ENCODE results near the gene MT4.
A peak's percentile ranks its signal among the peaks of the same experiment; 100 is the strongest.

Gene MT4

DNA sequence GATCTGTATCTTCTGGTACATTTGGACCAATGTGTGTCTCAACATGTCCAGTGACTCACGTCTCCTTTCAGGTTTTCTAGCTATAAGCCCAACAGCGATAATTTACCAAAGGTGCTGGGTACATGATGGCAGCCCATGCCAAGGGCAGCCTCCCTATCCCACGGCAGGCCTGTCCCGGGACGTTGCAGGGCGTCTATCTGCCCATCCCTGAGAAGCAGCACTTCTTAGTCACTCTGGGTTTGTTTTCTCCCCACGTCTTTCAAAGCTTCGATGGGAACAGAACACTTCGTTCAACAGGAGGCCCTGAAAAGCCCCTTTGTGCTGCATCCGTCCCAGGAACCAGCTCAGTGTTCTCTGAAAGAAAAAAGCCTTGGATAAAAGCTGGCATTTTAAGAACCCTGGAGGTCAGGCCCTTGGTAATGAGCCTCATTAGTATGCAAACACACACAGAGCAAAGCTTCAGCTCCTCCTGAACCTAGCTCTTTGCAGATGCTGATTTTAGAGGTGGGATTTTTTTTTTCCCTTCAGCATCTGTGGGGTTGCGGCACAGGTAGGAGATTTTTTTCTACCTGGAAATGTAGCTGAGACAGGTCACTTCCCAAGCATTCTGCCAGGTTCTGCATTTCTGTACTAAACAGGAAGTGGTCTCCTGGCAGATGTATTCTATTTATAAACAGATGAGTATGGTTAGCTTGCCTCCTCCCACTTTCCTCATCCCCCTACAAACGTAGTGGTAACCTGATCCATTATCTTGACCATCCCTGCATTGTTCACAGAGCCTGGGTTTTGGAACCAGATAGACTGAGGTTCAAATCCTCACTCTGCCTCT is 17.5 kb upstream of the MT4 start:
- H3K27ac ChIP-seq: peak overlapping the region in 1 of 2 donors; percentile 20
- H3K4me3 ChIP-seq: no peak overlapping the region
- TF ChIP-seq, protein P1, sequence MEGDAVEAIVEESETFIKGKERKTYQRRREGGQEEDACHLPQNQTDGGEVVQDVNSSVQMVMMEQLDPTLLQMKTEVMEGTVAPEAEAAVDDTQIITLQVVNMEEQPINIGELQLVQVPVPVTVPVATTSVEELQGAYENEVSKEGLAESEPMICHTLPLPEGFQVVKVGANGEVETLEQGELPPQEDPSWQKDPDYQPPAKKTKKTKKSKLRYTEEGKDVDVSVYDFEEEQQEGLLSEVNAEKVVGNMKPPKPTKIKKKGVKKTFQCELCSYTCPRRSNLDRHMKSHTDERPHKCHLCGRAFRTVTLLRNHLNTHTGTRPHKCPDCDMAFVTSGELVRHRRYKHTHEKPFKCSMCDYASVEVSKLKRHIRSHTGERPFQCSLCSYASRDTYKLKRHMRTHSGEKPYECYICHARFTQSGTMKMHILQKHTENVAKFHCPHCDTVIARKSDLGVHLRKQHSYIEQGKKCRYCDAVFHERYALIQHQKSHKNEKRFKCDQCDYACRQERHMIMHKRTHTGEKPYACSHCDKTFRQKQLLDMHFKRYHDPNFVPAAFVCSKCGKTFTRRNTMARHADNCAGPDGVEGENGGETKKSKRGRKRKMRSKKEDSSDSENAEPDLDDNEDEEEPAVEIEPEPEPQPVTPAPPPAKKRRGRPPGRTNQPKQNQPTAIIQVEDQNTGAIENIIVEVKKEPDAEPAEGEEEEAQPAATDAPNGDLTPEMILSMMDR (IDR thresholded peaks at IDR 0.05): no peak
- DNase-seq (ENCODE audit: low spot score): no peak

DNA sequence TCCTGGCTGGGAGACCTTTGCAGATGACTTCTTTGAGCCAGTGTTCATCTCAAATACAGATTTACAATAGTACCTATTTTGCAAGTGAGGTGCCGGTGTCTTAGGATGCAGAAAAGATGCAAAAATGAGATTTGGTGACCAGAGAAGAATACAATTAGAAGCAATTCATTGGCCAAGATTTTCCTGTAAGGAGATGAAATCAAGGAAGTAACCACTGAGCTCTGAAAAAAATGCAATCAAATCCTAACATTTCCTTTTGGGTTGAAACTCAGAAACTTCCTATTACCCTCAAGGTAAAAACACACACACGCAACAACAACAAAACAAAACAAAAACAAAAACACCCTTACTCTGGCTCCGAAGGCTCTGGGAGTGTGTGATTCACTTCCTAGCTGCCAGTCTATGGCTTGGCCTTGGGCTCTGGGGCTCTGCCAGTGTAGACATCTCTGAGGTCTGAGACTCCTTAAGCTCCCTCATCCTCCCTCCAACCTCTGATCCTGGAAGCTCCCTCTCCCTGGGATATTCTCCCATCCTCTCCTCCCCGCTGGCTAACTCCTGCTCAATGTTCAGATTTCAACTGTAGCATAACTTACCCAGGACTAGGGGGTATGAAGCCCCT is 16.8 kb upstream of the MT4 start:
- Histone ChIP-seq H3K27ac (peak overlapping the region in 1 of 2 donors; percentile 7), H3K4me3 (no peak overlapping the region)
- no peak for DNase-seq (ENCODE audit: low spot score)
- TF ChIP-seq, protein P1 (IDR thresholded peaks at IDR 0.05): no peak

GRCh38 chr16:56549161-56549560 is 15.7 kb upstream of the MT4 start:
- Histone ChIP-seq H3K4me3 (no peak overlapping the region), H3K27ac (no peak overlapping the region)
- TF ChIP-seq, protein P1 (IDR thresholded peaks at IDR 0.05): no peak
- DNase-seq (ENCODE audit: low spot score): no peak

- TF ChIP-seq, protein P1 (IDR thresholded peaks at IDR 0.05): no peak
- DNase-seq (ENCODE audit: low spot score): no peak
- H3K27ac ChIP-seq: no peak overlapping the region
- H3K4me3 ChIP-seq: no peak overlapping the region
Observed at GRCh38 chr16:56549744-56550385, 15.0 kb upstream of the MT4 start.

DNA sequence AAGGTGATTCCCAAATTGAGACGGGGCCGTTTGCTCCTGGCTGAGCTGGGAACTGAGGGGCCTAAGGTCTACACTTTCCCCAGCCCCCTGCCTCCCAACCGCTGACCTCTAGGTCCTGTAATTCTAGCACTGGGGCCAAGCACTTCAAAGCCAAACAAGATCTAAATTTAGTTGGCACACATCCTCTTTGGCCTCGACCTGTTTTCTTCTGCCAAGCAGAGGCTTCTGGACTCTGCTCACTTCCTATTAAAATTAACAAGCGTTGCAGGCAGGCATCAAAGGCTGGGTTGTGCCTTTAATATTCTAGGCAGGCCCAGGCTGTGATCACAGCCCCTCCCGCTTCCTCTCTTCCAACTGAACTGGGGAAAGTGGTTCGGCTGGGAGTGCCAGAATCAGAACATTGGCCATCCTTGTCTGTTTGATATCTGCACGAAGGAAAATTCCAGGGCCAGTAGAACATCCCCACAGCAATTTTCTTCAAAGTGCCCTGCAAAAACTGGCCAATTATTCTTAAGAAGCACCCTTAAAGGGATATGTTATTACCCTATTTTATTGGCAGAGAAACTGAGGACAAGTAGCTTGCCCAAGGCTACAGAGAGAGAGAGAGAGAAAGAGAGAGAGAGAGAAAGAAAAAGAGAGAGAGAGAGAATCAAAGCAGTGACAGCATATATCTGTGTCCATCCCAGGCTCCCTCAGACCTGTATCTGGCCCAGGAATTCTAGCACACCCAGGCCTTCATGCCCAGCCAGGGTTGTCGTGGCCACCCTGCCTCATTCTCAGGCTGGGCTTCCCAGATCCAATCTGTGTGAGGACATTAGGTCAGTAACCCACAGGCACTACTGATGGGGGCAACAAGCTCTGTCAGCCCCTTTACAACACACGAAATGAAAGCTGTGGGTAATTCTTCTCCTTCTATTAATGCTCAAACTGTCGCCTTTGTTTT is 12.8 kb upstream of the MT4 start:
- no peak overlapping the region for H3K27ac ChIP-seq
- no peak for DNase-seq (ENCODE audit: low spot score)
- no peak overlapping the region for H3K4me3 ChIP-seq
- TF ChIP-seq, protein P1 (IDR thresholded peaks at IDR 0.05): no peak

DNA sequence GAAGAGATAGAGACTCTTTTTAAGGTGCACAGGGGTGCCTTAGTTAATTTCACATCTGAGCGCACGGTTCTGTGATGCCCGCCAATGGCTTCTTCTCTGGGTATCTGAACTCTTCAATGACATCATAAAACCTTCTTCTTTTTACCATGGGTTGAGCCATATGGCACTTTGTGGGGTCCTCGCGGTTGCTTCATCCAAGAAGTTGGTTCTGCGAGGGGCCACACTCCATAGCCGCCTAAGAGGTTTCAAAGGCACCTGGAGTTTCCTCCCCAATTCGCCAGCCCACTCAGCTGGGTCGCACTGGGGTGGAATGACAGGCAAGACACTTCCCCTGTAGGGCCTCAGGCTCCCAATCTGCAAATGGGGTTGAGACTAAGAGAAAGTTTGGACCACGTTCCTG is 10.4 kb upstream of the MT4 start:
- H3K27ac ChIP-seq: no peak overlapping the region
- DNase-seq (ENCODE audit: low spot score): no peak
- TF ChIP-seq, protein P1 (IDR thresholded peaks at IDR 0.05): no peak
- H3K4me3 ChIP-seq: no peak overlapping the region
